Urinary bladder (tissue), 4 donors: ENCODE measurements around the gene COL25A1. TPM values are rescaled to one million over a fixed set of nuclear protein-coding genes. Genes with fewer than 3 reads are reported as not detected.

Source experiments
- DNase-seq: peaks from one replicate; pipeline ENCODE4 v3.0.0-alpha.2; 2015; ENCODE audit errors: extremely low spot score
- H3K27ac ChIP-seq: one replicate; pipeline ENCODE4 v1.5.1; 2013; ENCODE audit warnings: low read depth, mild to moderate bottlenecking, moderate library complexity
- H3K36me3 ChIP-seq: one replicate; pipeline ENCODE4 v1.6.1; 2013; ENCODE audit warnings: mild to moderate bottlenecking, moderate library complexity; ENCODE audit not compliant: insufficient read depth
- H3K4me1 ChIP-seq: one replicate; pipeline ENCODE4 v1.6.1; 2013; ENCODE audit warnings: mild to moderate bottlenecking, moderate library complexity; ENCODE audit not compliant: insufficient read depth
- H3K4me3 ChIP-seq: one replicate; pipeline ENCODE4 v1.5.1; 2013; ENCODE audit warnings: low read depth, low read length
- WGBS: extraction: QIAGEN DNeasy Blood & Tissue Kit; methylation state at CpG from one replicate; pipeline ENCODE4 v1.1.7; 2013; 5-methylcytosine and 5-hydroxymethylcytosine counted together
- polyA plus RNA-seq: library from polyadenylated mRNA; stranded (reverse); fragments of 200-250 nt; gene quantifications from one replicate; pipeline ENCODE4 v1.2.3, GENCODE V29; 2013
- total RNA-seq: library from RNA; depleted of rRNA; stranded (reverse); fragments of >200 nt; gene quantifications from one replicate; pipeline ENCODE4 v1.2.3, GENCODE V29; 2014
- donor health status: healthy with polysubstance abuse.
- donor health status: healthy.

Gene COL25A1
- total and polyA plus RNA-seq, 2 donors = 1.4 to 16.4 TPM

GRCh38 chr4:108813261-108813660 is 489.2 kb downstream of the COL25A1 start:
- DNase-seq = no peak
- Histone ChIP-seq H3K27ac (no peak overlapping the region), H3K4me1 (no peaks in the 10 kb centered on the region), H3K4me3 (no peak overlapping the region), H3K36me3 (no peaks in the 10 kb centered on the region)
- 70% methylated on average over 3 of the region's 3 CpGs for WGBS

GRCh38 chr4:108811486-108811885 is 491.0 kb downstream of the COL25A1 start:
- Histone ChIP-seq H3K4me1 (no peaks in the 10 kb centered on the region), H3K4me3 (no peak overlapping the region), H3K36me3 (no peaks in the 10 kb centered on the region), H3K27ac (no peak overlapping the region)
- no peak for DNase-seq
- WGBS = 86% methylated on average over 1 of the region's 1 CpG

GRCh38 chr4:108810087-108810486 is 492.4 kb downstream of the COL25A1 start:
- 86% methylated on average over 1 of the region's 1 CpG for WGBS
- Histone ChIP-seq H3K27ac (no peak overlapping the region), H3K4me1 (no peaks in the 10 kb centered on the region), H3K36me3 (no peaks in the 10 kb centered on the region), H3K4me3 (no peak overlapping the region)
- DNase-seq = no peak

GRCh38 chr4:108804648-108805273 is 497.7 kb downstream of the COL25A1 start:
- H3K27ac ChIP-seq = no peak overlapping the region
- no peaks in the 10 kb centered on the region for H3K36me3 ChIP-seq
- no peak overlapping the region for H3K4me3 ChIP-seq
- no peak for DNase-seq
- 81% methylated on average over 5 of the region's 5 CpGs for WGBS
- no peaks in the 10 kb centered on the region for H3K4me1 ChIP-seq

- Histone ChIP-seq H3K4me3 (no peak overlapping the region), H3K4me1 (no peaks in the 10 kb centered on the region), H3K27ac (no peak overlapping the region), H3K36me3 (no peaks in the 10 kb centered on the region)
- no peak for DNase-seq
- 54% methylated on average over 5 of the region's 5 CpGs for WGBS
Observed at GRCh38 chr4:108799306-108799705, 503.2 kb downstream of the COL25A1 start.

GRCh38 chr4:108796173-108796572 is 506.3 kb downstream of the COL25A1 start:
- no peak overlapping the region for H3K27ac ChIP-seq
- H3K4me1 ChIP-seq = no peaks in the 10 kb centered on the region
- H3K36me3 ChIP-seq = no peaks in the 10 kb centered on the region
- DNase-seq = no peak
- WGBS = 39% methylated on average over 3 of the region's 3 CpGs
- no peak overlapping the region for H3K4me3 ChIP-seq

- no peak overlapping the region for H3K4me3 ChIP-seq
- DNase-seq = no peak
- H3K27ac ChIP-seq = no peak overlapping the region
- H3K4me1 ChIP-seq = no peaks in the 10 kb centered on the region
- H3K36me3 ChIP-seq = no peaks in the 10 kb centered on the region
Observed at GRCh38 chr4:108795733-108796132, 506.7 kb downstream of the COL25A1 start.

- Histone ChIP-seq H3K4me3 (no peak overlapping the region), H3K27ac (no peak overlapping the region), H3K36me3 (no peaks in the 10 kb centered on the region), H3K4me1 (no peaks in the 10 kb centered on the region)
- 68% methylated on average over 1 of the region's 1 CpG for WGBS
- DNase-seq = no peak
Observed at GRCh38 chr4:108794136-108794535, 508.3 kb downstream of the COL25A1 start.

- Histone ChIP-seq H3K36me3 (no peaks in the 10 kb centered on the region), H3K4me1 (no peaks in the 10 kb centered on the region), H3K4me3 (no peak overlapping the region), H3K27ac (no peak overlapping the region)
- DNase-seq = no peak
- whole genome bisulfite sequencing = 98% methylated on average over 1 of the region's 1 CpG
Observed at GRCh38 chr4:108793415-108793814, 509.0 kb downstream of the COL25A1 start.

GRCh38 chr4:108788731-108789130 is 513.7 kb downstream of the COL25A1 start:
- H3K4me1 ChIP-seq = no peaks in the 10 kb centered on the region
- H3K36me3 ChIP-seq = no peaks in the 10 kb centered on the region
- no peak overlapping the region for H3K27ac ChIP-seq
- WGBS = 96% methylated on average over 9 of the region's 9 CpGs
- H3K4me3 ChIP-seq = no peak overlapping the region
- no peak for DNase-seq

- Histone ChIP-seq H3K27ac (no peak overlapping the region), H3K4me3 (no peak overlapping the region), H3K4me1 (no peaks in the 10 kb centered on the region), H3K36me3 (no peaks in the 10 kb centered on the region)
- no peak for DNase-seq
- 95% methylated on average over 16 of the region's 16 CpGs for WGBS
Observed at GRCh38 chr4:108787724-108788123, 514.7 kb downstream of the COL25A1 start.

- DNase-seq = no peak
- 88% methylated on average over 14 of the region's 14 CpGs for WGBS
- Histone ChIP-seq H3K27ac (no peak overlapping the region), H3K4me1 (no peaks in the 10 kb centered on the region), H3K36me3 (no peaks in the 10 kb centered on the region), H3K4me3 (no peak overlapping the region)
Observed at GRCh38 chr4:108787106-108787505, 515.4 kb downstream of the COL25A1 start.

- Histone ChIP-seq H3K4me3 (no peak overlapping the region), H3K36me3 (no peaks in the 10 kb centered on the region), H3K27ac (no peak overlapping the region), H3K4me1 (no peaks in the 10 kb centered on the region)
- 86% methylated on average over 8 of the region's 8 CpGs for WGBS
- no peak for DNase-seq
Observed at GRCh38 chr4:108786351-108786750, 516.1 kb downstream of the COL25A1 start.

GRCh38 chr4:108783665-108784463 is 518.6 kb downstream of the COL25A1 start:
- Histone ChIP-seq H3K4me1 (no peaks in the 10 kb centered on the region), H3K36me3 (no peaks in the 10 kb centered on the region), H3K27ac (no peak overlapping the region), H3K4me3 (no peak overlapping the region)
- DNase-seq = no peak
- WGBS = 64% methylated on average over 3 of the region's 3 CpGs
